Ishikawa (cell line): ENCODE measurements around the gene USP40.

Experiments used
- CREB1 ChIP-seq: IDR thresholded peaks from 2 replicates; pipeline ENCODE4 v1.6.1; 2012; ENCODE audit warnings: low read depth
- EGR1 ChIP-seq: IDR thresholded peaks from 2 replicates; pipeline ENCODE4 v1.6.1; 2012
- EP300 ChIP-seq: IDR thresholded peaks from 2 replicates; pipeline ENCODE4 v1.6.1; 2012; ENCODE audit warnings: borderline replicate concordance
- MAX ChIP-seq: IDR thresholded peaks from 2 replicates; pipeline ENCODE4 v1.6.1; 2012
- RAD21 ChIP-seq: IDR thresholded peaks from 2 replicates; pipeline ENCODE4 v1.6.1; 2012; ENCODE audit warnings: low read depth
- REST ChIP-seq: IDR thresholded peaks from 2 replicates; pipeline ENCODE4 v1.6.1; 2012; ENCODE audit warnings: low read depth, mild to moderate bottlenecking
- TAF1 ChIP-seq: IDR thresholded peaks from 2 replicates; pipeline ENCODE4 v1.6.1; 2012; ENCODE audit warnings: low read depth, mild to moderate bottlenecking
- TCF12 ChIP-seq: IDR thresholded peaks from 2 replicates; pipeline ENCODE4 v1.6.1; 2012; ENCODE audit warnings: low read depth
- TEAD4 ChIP-seq: IDR thresholded peaks from 2 replicates; pipeline ENCODE4 v1.6.1; 2012

- TF ChIP-seq TEAD4 (no peak), EP300 (no peak), TCF12 (no peak), CREB1 (no peak), EGR1 (no peak), RAD21 (no peak), REST (no peak), TAF1 (no peak), MAX (no peak)
Measured at GRCh38 chr2:233466991-233467603, 99.5 kb downstream of the USP40 start.
